H9 (cell line): ENCODE results near the gene TDRKH. TPM values are rescaled to one million over a fixed set of nuclear protein-coding genes. Genes with fewer than 3 reads are reported as not detected.

Source experiments
- DNase-seq: peaks from one replicate; pipeline ENCODE4 v3.0.0-alpha.2; 2017
- H2AFZ ChIP-seq: one replicate; pipeline ENCODE4 v1.6.1; 2013; ENCODE audit warnings: mild to moderate bottlenecking, low read length, control low read depth, moderate library complexity
- H2AK5ac ChIP-seq: 2 replicates; pipeline ENCODE4 v1.6.1; 2013; ENCODE audit warnings: low read length, control low read depth, mixed read lengths; ENCODE audit not compliant: insufficient read length
- H2BK120ac ChIP-seq: one replicate; pipeline ENCODE4 v1.6.1; 2013; ENCODE audit warnings: low read depth, mild to moderate bottlenecking, low read length, control low read depth, inconsistent platforms; ENCODE audit not compliant: poor library complexity, severe bottlenecking
- H2BK12ac ChIP-seq: 2 replicates; pipeline ENCODE4 v1.6.1; 2013; ENCODE audit warnings: low read length, control low read depth, mixed read lengths, low read depth; ENCODE audit not compliant: insufficient read length
- H2BK15ac ChIP-seq: 2 replicates; pipeline ENCODE4 v1.6.1; 2013; ENCODE audit warnings: low read depth, low read length, control low read depth
- H2BK20ac ChIP-seq: one replicate; pipeline ENCODE4 v1.6.1; 2013; ENCODE audit warnings: low read depth, mild to moderate bottlenecking, low read length, control low read depth, inconsistent platforms; ENCODE audit not compliant: poor library complexity, severe bottlenecking
- H2BK5ac ChIP-seq: 2 replicates; pipeline ENCODE4 v1.6.1; 2013; ENCODE audit warnings: low read length, control low read depth, mixed read lengths; ENCODE audit not compliant: insufficient read length
- H3K14ac ChIP-seq: 2 replicates; pipeline ENCODE4 v1.6.1; 2013; ENCODE audit warnings: low read length, control low read depth; ENCODE audit not compliant: insufficient read depth
- H3K18ac ChIP-seq: 2 replicates; pipeline ENCODE4 v1.6.1; 2013; ENCODE audit warnings: low read depth, mild to moderate bottlenecking, mixed read lengths, low read length, control low read depth; ENCODE audit not compliant: insufficient read length
- H3K23ac ChIP-seq: 2 replicates; pipeline ENCODE4 v1.6.1; 2013; ENCODE audit warnings: low read length, control low read depth, mixed read lengths, low read depth; ENCODE audit not compliant: insufficient read length
- H3K23me2 ChIP-seq: 2 replicates; pipeline ENCODE4 v1.6.1; 2013; ENCODE audit warnings: low read depth, mild to moderate bottlenecking, mixed read lengths, low read length, control low read depth; ENCODE audit not compliant: insufficient read length, poor library complexity, severe bottlenecking
- H3K27ac ChIP-seq: 2 replicates; pipeline ENCODE4 v1.5.1; 2013; ENCODE audit warnings: low read length, control low read depth, mixed read lengths, low read depth; ENCODE audit not compliant: insufficient read length
- H3K27me3 ChIP-seq: 2 replicates; pipeline ENCODE4 v1.6.1; 2013; ENCODE audit warnings: low read length, control low read depth, inconsistent platforms; ENCODE audit not compliant: insufficient read depth
- H3K4ac ChIP-seq: 2 replicates; pipeline ENCODE4 v1.6.1; 2013; ENCODE audit warnings: low read depth, mild to moderate bottlenecking, control low read depth, inconsistent platforms, low read length, moderate library complexity
- H3K4me1 ChIP-seq: 2 replicates; pipeline ENCODE4 v1.6.1; 2013; ENCODE audit warnings: low read length, control low read depth, inconsistent platforms; ENCODE audit not compliant: insufficient read depth
- H3K4me2 ChIP-seq: 2 replicates; pipeline ENCODE4 v1.6.1; 2013; ENCODE audit warnings: low read length, control low read depth, mixed read lengths; ENCODE audit not compliant: insufficient read length, insufficient read depth
- H3K56ac ChIP-seq: 2 replicates; pipeline ENCODE4 v1.6.1; 2013; ENCODE audit warnings: low read depth, mild to moderate bottlenecking, mixed read lengths, low read length, control low read depth; ENCODE audit not compliant: insufficient read length
- H3K79me1 ChIP-seq: 2 replicates; pipeline ENCODE4 v1.6.1; 2013; ENCODE audit warnings: low read depth, mild to moderate bottlenecking, moderate library complexity, low read length, control low read depth, inconsistent platforms; ENCODE audit not compliant: insufficient read depth, poor library complexity, severe bottlenecking
- H3K79me2 ChIP-seq: 2 replicates; pipeline ENCODE4 v1.6.1; 2013; ENCODE audit warnings: low read length, control low read depth, inconsistent platforms; ENCODE audit not compliant: insufficient read depth
- H3K9ac ChIP-seq: 2 replicates; pipeline ENCODE4 v1.6.1; 2013; ENCODE audit warnings: low read length, control low read depth, mixed read lengths; ENCODE audit not compliant: insufficient read length; ENCODE audit errors: extremely low read depth
- H3K9me3 ChIP-seq: one replicate; pipeline ENCODE4 v1.6.1; 2013; ENCODE audit warnings: low read depth, low read length, inconsistent platforms; ENCODE audit not compliant: control insufficient read depth
- H3T11ph ChIP-seq: one replicate; pipeline ENCODE4 v1.6.1; 2013; ENCODE audit warnings: mild to moderate bottlenecking, low read length, control low read depth, inconsistent platforms
- H4K20me1 ChIP-seq: one replicate; pipeline ENCODE4 v1.6.1; 2013; ENCODE audit not compliant: control insufficient read depth, insufficient read length, insufficient read depth
- H4K5ac ChIP-seq: 2 replicates; pipeline ENCODE4 v1.6.1; 2013; ENCODE audit warnings: low read depth, mild to moderate bottlenecking, mixed read lengths, low read length, control low read depth; ENCODE audit not compliant: insufficient read length
- H4K8ac ChIP-seq: replicated peaks from 2 replicates; pipeline ENCODE4 v1.6.1; 2013; ENCODE audit warnings: low read length, control low read depth, mixed read lengths, low read depth; ENCODE audit not compliant: insufficient read length
- H4K91ac ChIP-seq: 2 replicates; pipeline ENCODE4 v1.6.1; 2013; ENCODE audit warnings: low read depth, mild to moderate bottlenecking, moderate library complexity, mixed read lengths, low read length, control low read depth; ENCODE audit not compliant: insufficient read length
- H3K27ac Mint-ChIP-seq, 3 experiments: 2 replicates in 2 of 3; 3 replicates in 1 of 3; pipeline ENCODE4 v1.8.0; 2020 to 2021; ENCODE audit warnings: mixed read lengths in 3 of 3, mild to moderate bottlenecking in 1 of 3, moderate library complexity in 1 of 3
- H3K27me3 Mint-ChIP-seq: 2 replicates; pipeline ENCODE4 v1.8.0; 2021; ENCODE audit warnings: low read depth, mild to moderate bottlenecking, moderate library complexity, mixed read lengths
- H3K36me3 Mint-ChIP-seq, 3 experiments: 2 replicates in 2 of 3; 3 replicates in 1 of 3; pipeline ENCODE4 v1.8.0; 2020 to 2021; ENCODE audit warnings: low read depth in 3 of 3, mixed read lengths in 3 of 3; ENCODE audit not compliant: insufficient read depth in 1 of 3
- H3K4me1 Mint-ChIP-seq, 2 experiments: 2 replicates each; pipeline ENCODE4 v1.8.0; 2020; ENCODE audit warnings: mixed read lengths in 2 of 2
- H3K4me3 Mint-ChIP-seq, 2 experiments: 2 replicates in 1 of 2; 3 replicates in 1 of 2; pipeline ENCODE4 v1.8.0; 2020 to 2021; ENCODE audit warnings: mild to moderate bottlenecking in 2 of 2, mixed read lengths in 2 of 2, moderate library complexity in 1 of 2
- H3K9me3 Mint-ChIP-seq, 2 experiments: 2 replicates in 1 of 2; 3 replicates in 1 of 2; pipeline ENCODE4 v1.8.0; 2020; ENCODE audit warnings: mild to moderate bottlenecking in 2 of 2, mixed read lengths in 2 of 2, moderate library complexity in 1 of 2
- CTCF ChIP-seq: fragments of 200-600 bp; sonication (generic); conservative IDR thresholded peaks from 3 replicates; pipeline ENCODE4 v1.8.0; 2021; ENCODE audit warnings: antibody characterized with exemption, mild to moderate bottlenecking
- WGBS: extraction: QIAGEN DNeasy Blood & Tissue Kit; methylation state at CpG from one replicate; pipeline ENCODE4 v1.1.7; 2013; ENCODE audit warnings: missing lambda C conversion rate, low lambda C conversion rate, mixed read lengths; ENCODE audit not compliant: insufficient read length; ENCODE audit errors: extremely low coverage; 5-methylcytosine and 5-hydroxymethylcytosine counted together
- total RNA-seq: library from RNA; stranded (reverse); gene quantifications from 2 replicates; pipeline ENCODE4 v1.2.1, GENCODE V29; 2021

TDRKH gene
- total RNA-seq, 1 experiment from 2014 or later: 24.0 TPM

- no peaks in the 10 kb centered on the region for H4K20me1 ChIP-seq
- H3K27ac Mint-ChIP-seq: peak overlapping the region in 1 of 3 experiments; percentile 95; a peak in 2 of 7 replicates
- no peak overlapping the region for H2BK12ac ChIP-seq
- H3K4me1 ChIP-seq: no peaks in the 10 kb centered on the region; the same call in 1 of the 2 replicates
- no peaks in the 10 kb centered on the region for H3K9me3 ChIP-seq
- H3K9me3 Mint-ChIP-seq: no peaks in the 10 kb centered on the region
- no peak overlapping the region for H4K91ac ChIP-seq
- no peak overlapping the region for H3K4me3 Mint-ChIP-seq
- H2BK5ac ChIP-seq: no peak overlapping the region
- no peak overlapping the region for H3K56ac ChIP-seq
- H3K79me2 ChIP-seq: no peaks in the 10 kb centered on the region
- H3K23me2 ChIP-seq: no peaks in the 10 kb centered on the region
- no CpG with 5 or more reads among the region's 7 CpGs for WGBS
- H4K8ac ChIP-seq: no peak overlapping the region
- no peak overlapping the region for H4K5ac ChIP-seq
- H2BK20ac ChIP-seq: no peak overlapping the region
- H2AFZ ChIP-seq: no peak overlapping the region
- H3T11ph ChIP-seq: no peak overlapping the region
- H3K4me1 Mint-ChIP-seq: peaks cover 13 to 17% of the 10 kb centered on the region in 2 experiments
- no peak overlapping the region for H3K14ac ChIP-seq
- H2BK120ac ChIP-seq: no peak overlapping the region
- no peak overlapping the region for H3K4me2 ChIP-seq
- no peak overlapping the region for H3K18ac ChIP-seq
- DNase-seq: no peak
- no peaks in the 10 kb centered on the region for H3K79me1 ChIP-seq
- no peak overlapping the region for H3K27ac ChIP-seq
- no peak for TF ChIP-seq CTCF
- H3K4ac ChIP-seq: no peak overlapping the region
- H3K9ac ChIP-seq: no peak overlapping the region
- no peaks in the 10 kb centered on the region for H3K36me3 Mint-ChIP-seq
- peaks cover 8% of the 10 kb centered on the region for H3K27me3 Mint-ChIP-seq
- no peak overlapping the region for H2AK5ac ChIP-seq
- 0 out of 2 replicates have a peak, but pooled peaks cover 2% of the 10 kb centered on the region for H3K27me3 ChIP-seq
- H3K23ac ChIP-seq: no peak overlapping the region
- H2BK15ac ChIP-seq: no peak overlapping the region
These were observed 15.9 kb upstream of the TDRKH start for GRCh38 chr1:151806170-151806569.
